HepG2 (cell line): ENCODE data around the gene POMT1. TPM values are rescaled to one million over a fixed set of nuclear protein-coding genes. Genes with fewer than 3 reads are reported as not detected.

Experiments
- ARID5B ChIP-seq: IDR thresholded peaks from 2 replicates; pipeline ENCODE4 v1.4.0; 2020; ENCODE audit warnings: mild to moderate bottlenecking, missing genetic modification reagents
- GATAD2A ChIP-seq: IDR thresholded peaks from 2 replicates; pipeline ENCODE4 v1.6.1; 2016
- HNRNPLL ChIP-seq: fragments of 200-400 bp; formaldehyde crosslinking; IDR thresholded peaks from 2 replicates; pipeline ENCODE4 v1.6.1; 2017; ENCODE audit warnings: mild to moderate bottlenecking, low read depth, low read length; ENCODE audit not compliant: poor library complexity, severe bottlenecking
- NONO ChIP-seq, 2 experiments: fragments of 450-650 bp in 1 of 2; sonication (generic) in 1 of 2; formaldehyde crosslinking in 1 of 2; IDR thresholded peaks in 1 of 2; conservative IDR thresholded peaks in 1 of 2; 2 replicates each; pipeline versions ENCODE4 v1.6.1 to v1.8.0; 2017 to 2022; ENCODE audit warnings: mild to moderate bottlenecking in 1 of 2, missing genetic modification reagents in 1 of 2, moderate library complexity in 1 of 2
- RORA ChIP-seq: sonication (generic); formaldehyde crosslinking; IDR thresholded peaks from 2 replicates; pipeline ENCODE4 v1.5.0; 2020; ENCODE audit warnings: mild to moderate bottlenecking, missing genetic modification reagents, moderate library complexity
- ZC3H4 ChIP-seq: sonication (generic); formaldehyde crosslinking; IDR thresholded peaks from 2 replicates; pipeline ENCODE4 v1.4.0; 2020; ENCODE audit warnings: missing genetic modification reagents, borderline replicate concordance
- ZNF557 ChIP-seq: sonication (generic); formaldehyde crosslinking; IDR thresholded peaks from 2 replicates; pipeline ENCODE4 v1.4.0; 2020; ENCODE audit warnings: missing genetic modification reagents
- ZNF615 ChIP-seq: sonication (generic); formaldehyde crosslinking; IDR thresholded peaks from 2 replicates; pipeline ENCODE4 v1.5.0; 2020; ENCODE audit warnings: mild to moderate bottlenecking, missing genetic modification reagents, borderline replicate concordance
- ZNF768 ChIP-seq: sonication (generic); formaldehyde crosslinking; IDR thresholded peaks from 2 replicates; pipeline ENCODE4 v1.4.0; 2020; ENCODE audit warnings: missing genetic modification reagents
- ZNF878 ChIP-seq: sonication (generic); formaldehyde crosslinking; IDR thresholded peaks from 2 replicates; pipeline ENCODE4 v1.8.1; 2023; ENCODE audit warnings: mild to moderate bottlenecking, missing genetic modification reagents, moderate library complexity
- polyA plus RNA-seq, 8 experiments: library from polyadenylated mRNA; depleted of rRNA in 3 of 8; stranded (reverse) in 7 of 8; unstranded in 1 of 8; fragments of >200 nt; fragmentation: Illumina TruSeq in 4 of 8; extraction: Trizol in 4 of 8; gene quantifications; 2 replicates each; pipeline versions ENCODE4 v1.2.1 to v1.2.3, GENCODE V29; 2011 to 2016; ENCODE audit warnings: low read depth in 4 of 8, missing spikeins in 1 of 8, mixed read lengths in 1 of 8; ENCODE audit not compliant: insufficient read depth in 1 of 8
- total RNA-seq, 5 experiments: library from RNA; depleted of rRNA; stranded (reverse); fragments of >200 nt; fragmentation: Illumina TruSeq; extraction: Trizol; gene quantifications; 2 replicates each; pipeline ENCODE4 v1.2.3, GENCODE V29; 2016; ENCODE audit warnings: low read depth in 1 of 5
- TF ChIP-seq, protein P1 (sequence below): sonication (generic); formaldehyde crosslinking; IDR thresholded peaks from 2 replicates; pipeline ENCODE4 v1.5.1; 2020; ENCODE audit warnings: mild to moderate bottlenecking, missing genetic modification reagents, borderline replicate concordance
- TF ChIP-seq, protein P2 (sequence below): sonication (generic); formaldehyde crosslinking; IDR thresholded peaks from 2 replicates; pipeline ENCODE4 v1.5.0; 2020; ENCODE audit warnings: mild to moderate bottlenecking, missing genetic modification reagents

The POMT1 gene
- total and polyA plus RNA-seq, 2 of the 13 experiments (the other 11 are each of a cell fraction or from before 2014, with no cell fraction given) = 21.6 to 22.7 TPM

GRCh38 chr9:131461166-131461565 lies 41.6 kb upstream of the POMT1 start (continued):
- TF ChIP-seq, protein P1, sequence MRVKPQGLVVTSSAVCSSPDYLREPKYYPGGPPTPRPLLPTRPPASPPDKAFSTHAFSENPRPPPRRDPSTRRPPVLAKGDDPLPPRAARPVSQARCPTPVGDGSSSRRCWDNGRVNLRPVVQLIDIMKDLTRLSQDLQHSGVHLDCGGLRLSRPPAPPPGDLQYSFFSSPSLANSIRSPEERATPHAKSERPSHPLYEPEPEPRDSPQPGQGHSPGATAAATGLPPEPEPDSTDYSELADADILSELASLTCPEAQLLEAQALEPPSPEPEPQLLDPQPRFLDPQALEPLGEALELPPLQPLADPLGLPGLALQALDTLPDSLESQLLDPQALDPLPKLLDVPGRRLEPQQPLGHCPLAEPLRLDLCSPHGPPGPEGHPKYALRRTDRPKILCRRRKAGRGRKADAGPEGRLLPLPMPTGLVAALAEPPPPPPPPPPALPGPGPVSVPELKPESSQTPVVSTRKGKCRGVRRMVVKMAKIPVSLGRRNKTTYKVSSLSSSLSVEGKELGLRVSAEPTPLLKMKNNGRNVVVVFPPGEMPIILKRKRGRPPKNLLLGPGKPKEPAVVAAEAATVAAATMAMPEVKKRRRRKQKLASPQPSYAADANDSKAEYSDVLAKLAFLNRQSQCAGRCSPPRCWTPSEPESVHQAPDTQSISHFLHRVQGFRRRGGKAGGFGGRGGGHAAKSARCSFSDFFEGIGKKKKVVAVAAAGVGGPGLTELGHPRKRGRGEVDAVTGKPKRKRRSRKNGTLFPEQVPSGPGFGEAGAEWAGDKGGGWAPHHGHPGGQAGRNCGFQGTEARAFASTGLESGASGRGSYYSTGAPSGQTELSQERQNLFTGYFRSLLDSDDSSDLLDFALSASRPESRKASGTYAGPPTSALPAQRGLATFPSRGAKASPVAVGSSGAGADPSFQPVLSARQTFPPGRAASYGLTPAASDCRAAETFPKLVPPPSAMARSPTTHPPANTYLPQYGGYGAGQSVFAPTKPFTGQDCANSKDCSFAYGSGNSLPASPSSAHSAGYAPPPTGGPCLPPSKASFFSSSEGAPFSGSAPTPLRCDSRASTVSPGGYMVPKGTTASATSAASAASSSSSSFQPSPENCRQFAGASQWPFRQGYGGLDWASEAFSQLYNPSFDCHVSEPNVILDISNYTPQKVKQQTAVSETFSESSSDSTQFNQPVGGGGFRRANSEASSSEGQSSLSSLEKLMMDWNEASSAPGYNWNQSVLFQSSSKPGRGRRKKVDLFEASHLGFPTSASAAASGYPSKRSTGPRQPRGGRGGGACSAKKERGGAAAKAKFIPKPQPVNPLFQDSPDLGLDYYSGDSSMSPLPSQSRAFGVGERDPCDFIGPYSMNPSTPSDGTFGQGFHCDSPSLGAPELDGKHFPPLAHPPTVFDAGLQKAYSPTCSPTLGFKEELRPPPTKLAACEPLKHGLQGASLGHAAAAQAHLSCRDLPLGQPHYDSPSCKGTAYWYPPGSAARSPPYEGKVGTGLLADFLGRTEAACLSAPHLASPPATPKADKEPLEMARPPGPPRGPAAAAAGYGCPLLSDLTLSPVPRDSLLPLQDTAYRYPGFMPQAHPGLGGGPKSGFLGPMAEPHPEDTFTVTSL (CRISPR knock-in tag) = no peak
- TF ChIP-seq NONO (IDR thresholded peaks at IDR 0.05) = no peak
- no peak for TF ChIP-seq NONO (CRISPR knock-in tag; conservative IDR thresholded peaks at IDR 0.05)
- no peak for TF ChIP-seq ZNF878 (CRISPR knock-in tag)
- TF ChIP-seq, protein P2, sequence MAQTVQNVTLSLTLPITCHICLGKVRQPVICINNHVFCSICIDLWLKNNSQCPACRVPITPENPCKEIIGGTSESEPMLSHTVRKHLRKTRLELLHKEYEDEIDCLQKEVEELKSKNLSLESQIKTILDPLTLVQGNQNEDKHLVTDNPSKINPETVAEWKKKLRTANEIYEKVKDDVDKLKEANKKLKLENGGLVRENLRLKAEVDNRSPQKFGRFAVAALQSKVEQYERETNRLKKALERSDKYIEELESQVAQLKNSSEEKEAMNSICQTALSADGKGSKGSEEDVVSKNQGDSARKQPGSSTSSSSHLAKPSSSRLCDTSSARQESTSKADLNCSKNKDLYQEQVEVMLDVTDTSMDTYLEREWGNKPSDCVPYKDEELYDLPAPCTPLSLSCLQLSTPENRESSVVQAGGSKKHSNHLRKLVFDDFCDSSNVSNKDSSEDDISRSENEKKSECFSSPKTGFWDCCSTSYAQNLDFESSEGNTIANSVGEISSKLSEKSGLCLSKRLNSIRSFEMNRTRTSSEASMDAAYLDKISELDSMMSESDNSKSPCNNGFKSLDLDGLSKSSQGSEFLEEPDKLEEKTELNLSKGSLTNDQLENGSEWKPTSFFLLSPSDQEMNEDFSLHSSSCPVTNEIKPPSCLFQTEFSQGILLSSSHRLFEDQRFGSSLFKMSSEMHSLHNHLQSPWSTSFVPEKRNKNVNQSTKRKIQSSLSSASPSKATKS = no peak
- no peak for TF ChIP-seq RORA (CRISPR knock-in tag)
- TF ChIP-seq ZNF615 = no peak
- no peak for TF ChIP-seq GATAD2A
- no peak for TF ChIP-seq HNRNPLL
- no peak for TF ChIP-seq ZNF768 (CRISPR knock-in tag)
- no peak for TF ChIP-seq ZC3H4 (CRISPR knock-in tag)
- TF ChIP-seq ZNF557 (CRISPR knock-in tag) = no peak
- TF ChIP-seq ARID5B (CRISPR knock-in tag) = no peak
